IPS-18a (cell line): Measurements from ENCODE around the gene NABP1.
"Not testable (repeated sequence)": the region's sequence is repeated elsewhere in the genome, so short reads cannot be mapped to it uniquely, and the experiment has no call there.

Experiments
- H3K27ac ChIP-seq: one replicate; pipeline ENCODE4 v1.5.1; 2013; ENCODE audit warnings: low read length
- H3K27me3 ChIP-seq: one replicate; pipeline ENCODE4 v1.6.1; 2013; ENCODE audit warnings: mild to moderate bottlenecking, low read length; ENCODE audit not compliant: control insufficient read depth, insufficient read depth
- H3K36me3 ChIP-seq: one replicate; pipeline ENCODE4 v1.6.1; 2013; ENCODE audit warnings: low read depth, low read length; ENCODE audit not compliant: control insufficient read depth
- H3K4me1 ChIP-seq: one replicate; pipeline ENCODE4 v1.6.1; 2013; ENCODE audit warnings: low read depth, low read length; ENCODE audit not compliant: control insufficient read depth
- H3K4me3 ChIP-seq: one replicate; pipeline ENCODE4 v1.5.1; 2013; ENCODE audit warnings: low read length
- H3K9ac ChIP-seq: one replicate; pipeline ENCODE4 v1.6.1; 2013; ENCODE audit warnings: mild to moderate bottlenecking, low read length, moderate library complexity
- H3K9me3 ChIP-seq: one replicate; pipeline ENCODE4 v1.6.1; 2013; ENCODE audit warnings: low read depth, low read length; ENCODE audit not compliant: control insufficient read depth

The NABP1 gene

DNA sequence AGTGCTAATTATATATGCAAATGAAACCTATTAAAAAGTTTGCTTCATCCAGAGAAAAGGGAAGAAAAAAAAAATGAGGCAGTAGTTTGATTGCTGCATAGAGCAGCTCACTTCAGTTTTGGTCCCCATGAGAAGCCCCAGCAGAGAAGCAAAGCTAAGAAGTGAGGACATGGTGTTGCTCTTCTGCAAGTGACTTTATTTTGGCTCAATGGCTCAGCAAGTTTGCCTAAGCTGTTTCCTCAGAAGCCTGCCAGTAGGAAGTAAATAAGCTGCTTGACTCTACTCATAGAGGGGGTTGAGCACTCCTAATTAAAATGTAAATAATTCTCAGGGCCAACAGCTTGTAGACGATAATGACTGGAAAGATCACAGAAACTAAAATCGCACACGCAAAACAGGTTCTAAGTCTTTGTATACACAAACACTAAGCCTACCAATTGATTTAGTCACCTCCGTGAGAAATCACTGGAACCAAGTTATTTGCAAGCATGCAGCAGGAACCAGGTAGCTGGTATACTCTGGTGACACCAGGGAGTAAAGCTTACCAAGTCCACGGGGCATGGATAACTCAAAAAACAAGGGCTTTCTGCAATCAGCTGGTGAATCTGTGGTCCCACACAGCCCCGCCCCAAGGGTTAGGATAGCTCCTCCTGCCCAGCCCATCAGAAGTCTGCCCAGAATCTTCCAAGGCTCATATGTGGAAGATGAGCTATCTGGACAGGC is 39.7 kb upstream of the NABP1 start:
- no peak overlapping the region for H3K9ac ChIP-seq
- no peaks in the 10 kb centered on the region for H3K27me3 ChIP-seq
- H3K27ac ChIP-seq = no peak overlapping the region
- H3K36me3 ChIP-seq = no peaks in the 10 kb centered on the region
- peaks cover 6% of the 10 kb centered on the region for H3K4me1 ChIP-seq
- H3K9me3 ChIP-seq = no peaks in the 10 kb centered on the region
- no peak overlapping the region for H3K4me3 ChIP-seq

DNA sequence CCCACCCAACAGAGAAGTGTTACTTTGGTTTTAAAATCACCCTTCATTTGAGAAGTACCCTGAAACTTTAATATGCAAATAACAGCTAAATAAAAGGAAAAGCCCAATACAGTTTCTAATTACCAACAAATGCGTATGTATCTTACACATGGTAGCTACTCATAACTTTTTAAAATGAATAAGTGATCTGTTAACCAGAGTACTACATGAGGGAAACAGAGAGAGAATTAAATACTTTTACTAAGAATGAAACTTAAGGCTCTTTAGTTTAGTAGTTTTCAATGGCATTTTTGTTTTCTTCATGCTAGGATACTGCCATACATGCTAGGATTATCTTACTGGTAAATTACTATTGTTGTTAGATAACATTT is 39.1 kb upstream of the NABP1 start:
- Histone ChIP-seq H3K4me3 (no peak overlapping the region), H3K9ac (no peak overlapping the region), H3K27ac (no peak overlapping the region), H3K4me1 (peaks cover 6% of the 10 kb centered on the region), H3K36me3 (no peaks in the 10 kb centered on the region), H3K27me3 (no peaks in the 10 kb centered on the region), H3K9me3 (no peaks in the 10 kb centered on the region)

GRCh38 chr2:191641609-191642008 is 36.3 kb upstream of the NABP1 start:
- no peak overlapping the region for H3K4me3 ChIP-seq
- H3K9ac ChIP-seq = no peak overlapping the region
- no peaks in the 10 kb centered on the region for H3K36me3 ChIP-seq
- no peak overlapping the region for H3K27ac ChIP-seq
- no peaks in the 10 kb centered on the region for H3K9me3 ChIP-seq
- H3K27me3 ChIP-seq = no peaks in the 10 kb centered on the region
- peaks cover 6% of the 10 kb centered on the region for H3K4me1 ChIP-seq

DNA sequence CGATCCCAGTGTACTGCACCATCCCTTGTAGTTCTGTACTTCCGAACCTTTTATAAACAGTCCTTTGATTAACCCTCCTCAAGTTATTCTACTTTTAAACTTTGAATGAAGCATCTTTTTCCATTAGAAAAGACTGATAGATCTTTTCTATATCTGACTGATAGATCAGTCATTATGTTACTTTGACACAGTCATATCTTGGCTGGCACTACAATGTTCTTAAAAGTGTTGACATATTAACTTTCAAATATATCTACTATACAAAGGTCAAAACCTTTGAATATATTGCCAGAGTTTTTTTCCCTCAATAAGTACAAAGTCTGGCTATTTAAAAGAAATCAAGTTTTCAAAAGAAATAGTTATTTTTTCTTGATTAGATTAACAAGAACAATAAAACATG is 35.4 kb upstream of the NABP1 start:
- no peaks in the 10 kb centered on the region for H3K9me3 ChIP-seq
- H3K4me3 ChIP-seq = no peak overlapping the region
- H3K4me1 ChIP-seq = peaks cover 6% of the 10 kb centered on the region
- H3K9ac ChIP-seq = no peak overlapping the region
- H3K36me3 ChIP-seq = no peaks in the 10 kb centered on the region
- H3K27me3 ChIP-seq = no peaks in the 10 kb centered on the region
- no peak overlapping the region for H3K27ac ChIP-seq

- H3K4me1 ChIP-seq = peaks cover 1% of the 10 kb centered on the region
- no peak overlapping the region for H3K4me3 ChIP-seq
- no peak overlapping the region for H3K9ac ChIP-seq
- H3K36me3 ChIP-seq = no peaks in the 10 kb centered on the region
- H3K9me3 ChIP-seq = no peaks in the 10 kb centered on the region
- no peak overlapping the region for H3K27ac ChIP-seq
- H3K27me3 ChIP-seq = no peaks in the 10 kb centered on the region
These were observed 34.5 kb upstream of the NABP1 start for GRCh38 chr2:191643429-191643828.

DNA sequence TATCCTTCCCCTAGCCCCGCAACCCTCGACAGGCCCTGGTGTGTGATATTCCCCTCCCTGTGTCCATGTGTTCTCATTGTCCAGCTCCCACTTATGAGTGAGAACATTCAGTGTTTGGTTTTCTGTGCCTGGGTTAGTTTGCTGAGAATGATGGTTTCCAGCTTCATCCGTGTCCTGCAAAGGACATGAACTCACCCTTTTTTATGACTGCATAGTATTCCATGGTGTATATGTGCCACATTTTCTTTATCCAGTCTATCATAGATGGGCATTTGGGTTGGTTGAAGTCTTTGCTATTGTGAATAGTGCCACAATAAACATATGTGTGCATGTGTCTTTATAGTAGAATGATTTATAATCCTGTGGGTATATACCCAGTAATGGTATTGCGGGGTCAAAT is 33.3 kb upstream of the NABP1 start:
- not testable (repeated sequence) for H3K27ac ChIP-seq, H3K9me3 ChIP-seq, H3K4me3 ChIP-seq, H3K27me3 ChIP-seq, H3K36me3 ChIP-seq, H3K9ac ChIP-seq, H3K4me1 ChIP-seq

DNA sequence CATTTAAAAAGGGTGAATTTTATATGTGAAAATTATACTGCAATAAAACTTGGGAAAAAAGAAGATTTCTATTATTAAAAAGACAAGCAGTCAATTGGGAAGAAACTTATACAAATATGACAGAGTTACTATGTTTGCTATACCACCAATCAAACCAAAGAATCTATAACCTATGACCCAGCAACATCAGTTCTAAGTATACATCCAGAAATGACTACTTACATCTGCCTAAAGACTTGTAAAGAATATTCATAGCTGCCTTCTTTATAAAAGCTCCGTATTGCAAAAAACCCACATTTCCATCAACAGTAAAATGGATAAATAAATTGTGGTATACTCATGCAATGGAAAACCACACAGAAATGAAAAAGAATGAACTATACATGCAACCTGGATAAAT is 32.9 kb upstream of the NABP1 start:
- no peaks in the 10 kb centered on the region for H3K36me3 ChIP-seq
- H3K9ac ChIP-seq = no peak overlapping the region
- H3K4me3 ChIP-seq = no peak overlapping the region
- H3K4me1 ChIP-seq = no peaks in the 10 kb centered on the region
- no peaks in the 10 kb centered on the region for H3K27me3 ChIP-seq
- no peaks in the 10 kb centered on the region for H3K9me3 ChIP-seq
- H3K27ac ChIP-seq = no peak overlapping the region

DNA sequence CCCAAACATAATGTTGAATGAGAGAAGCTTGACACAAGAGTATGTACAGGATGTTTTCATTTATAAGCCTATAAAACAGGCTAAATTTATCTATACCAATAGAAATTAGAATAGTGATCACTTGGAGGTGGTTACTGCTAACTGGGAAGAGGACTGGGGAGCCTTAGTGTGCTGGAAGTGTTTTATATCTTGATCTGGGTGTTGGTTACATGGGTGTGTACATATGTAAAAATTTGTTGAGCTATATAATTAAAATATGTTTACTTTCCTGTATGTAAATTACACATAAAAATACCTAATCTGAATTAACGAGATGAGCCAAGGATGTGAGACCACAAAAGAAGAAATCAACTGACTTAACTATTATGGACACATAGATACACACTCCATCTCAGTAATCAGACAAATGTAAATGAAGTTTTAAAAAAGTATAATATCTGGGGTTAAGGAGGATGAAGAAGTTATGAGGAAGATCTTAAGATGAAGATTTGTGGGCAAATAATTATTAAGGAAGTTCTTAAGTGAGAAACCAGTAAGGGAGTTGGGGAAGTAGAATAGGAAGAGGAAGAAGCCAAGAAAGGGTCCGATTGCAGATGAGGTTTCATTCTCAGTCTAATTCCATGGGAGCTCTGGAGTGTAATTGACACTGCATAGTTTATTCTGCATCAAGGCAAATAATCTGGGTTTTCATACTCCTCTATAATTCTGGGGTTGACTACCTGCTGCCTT is 32.3 kb upstream of the NABP1 start:
- H3K36me3 ChIP-seq = no peaks in the 10 kb centered on the region
- H3K4me1 ChIP-seq = no peaks in the 10 kb centered on the region
- H3K4me3 ChIP-seq = no peak overlapping the region
- no peaks in the 10 kb centered on the region for H3K27me3 ChIP-seq
- H3K27ac ChIP-seq = no peak overlapping the region
- no peaks in the 10 kb centered on the region for H3K9me3 ChIP-seq
- H3K9ac ChIP-seq = no peak overlapping the region

DNA sequence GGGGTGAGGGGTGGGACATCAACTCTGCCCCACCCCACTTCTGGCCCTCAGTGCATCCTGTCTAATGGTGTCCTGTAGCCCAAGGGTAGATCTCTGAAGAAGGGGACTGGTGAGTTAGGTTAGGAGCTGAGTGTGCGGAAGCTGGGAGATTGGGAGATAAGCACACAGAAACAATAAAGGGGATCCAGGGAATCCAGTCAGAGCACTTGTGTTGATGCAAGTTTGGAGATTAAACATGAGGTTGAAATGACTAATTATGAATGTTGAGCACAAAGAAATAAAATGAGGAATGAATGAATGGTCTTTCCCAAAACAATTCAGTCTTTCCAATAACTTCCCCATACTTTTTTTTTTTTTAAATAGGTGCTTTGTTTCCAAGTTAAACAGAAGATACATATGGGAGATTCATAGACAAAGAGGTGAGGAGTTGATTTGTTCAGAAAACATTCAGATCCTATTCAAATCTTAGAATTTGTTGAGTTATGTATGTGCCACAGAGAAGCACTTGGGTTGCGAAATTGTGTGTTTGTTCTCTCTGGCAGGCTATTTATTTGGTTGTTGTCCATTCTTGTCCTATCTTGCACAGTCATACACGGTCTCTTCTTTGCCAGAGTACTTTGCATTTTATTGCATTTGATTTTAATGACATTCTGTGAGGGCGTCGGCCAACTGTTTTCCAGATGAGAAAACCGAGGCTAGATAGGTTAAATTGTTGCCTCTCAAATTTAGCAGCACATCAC is 31.6 kb upstream of the NABP1 start:
- H3K27ac ChIP-seq = no peak overlapping the region
- H3K9me3 ChIP-seq = no peaks in the 10 kb centered on the region
- H3K36me3 ChIP-seq = no peaks in the 10 kb centered on the region
- no peak overlapping the region for H3K9ac ChIP-seq
- no peak overlapping the region for H3K4me3 ChIP-seq
- H3K27me3 ChIP-seq = no peaks in the 10 kb centered on the region
- no peaks in the 10 kb centered on the region for H3K4me1 ChIP-seq

GRCh38 chr2:191649519-191649918 is 28.4 kb upstream of the NABP1 start:
- no peaks in the 10 kb centered on the region for H3K4me1 ChIP-seq
- no peaks in the 10 kb centered on the region for H3K36me3 ChIP-seq
- H3K9ac ChIP-seq = no peak overlapping the region
- H3K27me3 ChIP-seq = no peaks in the 10 kb centered on the region
- H3K4me3 ChIP-seq = no peak overlapping the region
- no peak overlapping the region for H3K27ac ChIP-seq
- H3K9me3 ChIP-seq = no peaks in the 10 kb centered on the region

DNA sequence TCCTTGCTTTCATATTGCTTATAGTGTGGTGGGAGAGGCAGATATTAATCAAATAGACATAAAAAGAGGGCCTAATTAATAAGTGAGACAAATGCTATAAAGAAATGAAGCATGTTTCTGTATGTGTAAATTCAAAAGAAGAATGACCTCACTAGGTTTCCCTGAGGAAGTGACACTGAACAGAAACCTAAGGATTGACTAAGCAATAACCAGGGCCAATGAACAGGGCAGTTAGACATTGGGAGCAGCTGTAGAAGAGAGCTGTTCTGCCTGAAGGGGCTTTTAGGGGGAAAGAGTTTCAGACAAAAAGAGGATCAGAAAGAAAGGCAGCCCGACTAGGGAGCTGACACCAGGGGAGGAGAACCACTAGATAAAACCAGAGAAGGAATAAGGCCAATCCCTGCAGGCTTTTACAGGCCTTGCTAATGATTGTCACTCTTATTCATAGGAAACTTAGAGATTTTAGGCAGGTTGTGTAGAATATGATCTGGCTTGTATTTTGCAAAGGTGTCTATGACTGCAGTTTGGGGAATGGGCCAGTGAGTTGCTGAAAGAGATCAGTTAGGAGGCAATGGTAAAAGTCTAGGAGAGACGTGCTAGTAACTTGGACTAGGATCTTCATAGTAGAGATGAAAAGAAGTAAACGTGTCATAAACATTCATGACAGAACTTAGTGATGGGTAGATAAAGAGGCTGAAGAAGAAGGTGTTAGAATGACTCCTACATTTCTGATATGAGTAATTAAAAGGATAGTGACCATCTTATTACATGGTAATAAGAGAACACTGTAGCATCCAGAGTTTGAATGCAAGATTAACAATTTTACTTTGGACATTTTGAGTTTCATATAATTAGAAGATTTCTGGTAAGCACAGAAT is 26.8 kb upstream of the NABP1 start:
- H3K4me1 ChIP-seq = no peaks in the 10 kb centered on the region
- H3K4me3 ChIP-seq = no peak overlapping the region
- no peaks in the 10 kb centered on the region for H3K9me3 ChIP-seq
- H3K36me3 ChIP-seq = no peaks in the 10 kb centered on the region
- no peak overlapping the region for H3K27ac ChIP-seq
- H3K27me3 ChIP-seq = no peaks in the 10 kb centered on the region
- no peak overlapping the region for H3K9ac ChIP-seq
